H1 (cell line): ENCODE measurements around the gene SUPT20HL1. TPM values are rescaled to one million over a fixed set of nuclear protein-coding genes. Genes with fewer than 3 reads are reported as not detected.

Source experiments
- CTCF ChIA-PET: fragments of 300-600 bp; sonication (Branson Sonifier 250); formaldehyde crosslinking; loops from one replicate; lab custom pipeline; 2021; ENCODE audit not compliant: partially characterized antibody; lab: Charles Lee
- POLR2A ChIA-PET: fragments of 300-600 bp; sonication (Branson Sonifier 250); formaldehyde crosslinking; loops from one replicate; lab custom pipeline; 2021; ENCODE audit warnings: inconsistent platforms; ENCODE audit not compliant: partially characterized antibody; lab: Charles Lee
- DNase-seq, 2 experiments: peaks; one replicate each; pipeline versions ENCODE4 v3.0.0 to v3.0.0-alpha.2; 2010 to 2022; ENCODE audit warnings: low spot score in 2 of 2, low read depth in 1 of 2, mixed read lengths in 1 of 2
- FAIRE-seq: peaks from 2 replicates; lab custom pipeline; 2011; peaks lifted over from hg19 to GRCh38; lab: Jason Lieb, UNC
- H2AFZ ChIP-seq: 2 replicates; pipeline ENCODE4 v1.8.1; 2012; ENCODE audit warnings: low read length, inconsistent platforms
- H2AK5ac ChIP-seq: 2 replicates; pipeline ENCODE4 v1.6.1; 2013; ENCODE audit warnings: low read depth, low read length
- H2BK120ac ChIP-seq: replicated peaks from 2 replicates; pipeline ENCODE3; 2013; ENCODE audit warnings: low read depth, low read length, inconsistent platforms
- H2BK12ac ChIP-seq: 2 replicates; pipeline ENCODE4 v1.6.1; 2013; ENCODE audit warnings: low read depth, low read length
- H2BK15ac ChIP-seq: 2 replicates; pipeline ENCODE4 v1.6.1; 2013; ENCODE audit warnings: low read length
- H2BK20ac ChIP-seq: 2 replicates; pipeline ENCODE4 v1.6.1; 2013; ENCODE audit warnings: low read length
- H2BK5ac ChIP-seq: 2 replicates; pipeline ENCODE4 v1.6.1; 2013; ENCODE audit warnings: low read depth, low read length
- H3K14ac ChIP-seq: 2 replicates; pipeline ENCODE4 v1.6.1; 2013; ENCODE audit warnings: inconsistent platforms; ENCODE audit not compliant: insufficient read length
- H3K18ac ChIP-seq: 2 replicates; pipeline ENCODE4 v1.6.1; 2013; ENCODE audit warnings: low read length; ENCODE audit errors: extremely low read depth
- H3K23ac ChIP-seq: 2 replicates; pipeline ENCODE4 v1.6.1; 2013; ENCODE audit warnings: inconsistent platforms; ENCODE audit not compliant: insufficient read length
- H3K23me2 ChIP-seq: 2 replicates; pipeline ENCODE4 v1.6.1; 2013; ENCODE audit warnings: low read depth, low read length
- H3K27ac ChIP-seq: 2 replicates; pipeline ENCODE4 v1.6.1; 2011; ENCODE audit warnings: low read depth, low read length, inconsistent platforms
- H3K27me3 ChIP-seq, 4 experiments: replicated peaks in 1 of 4; 1 replicate in 1 of 4; 2 replicates in 3 of 4; pipeline versions ENCODE4 v1.6.1 to v1.8.1; 2011 to 2013; ENCODE audit warnings: low read length in 3 of 4, mild to moderate bottlenecking in 3 of 4, inconsistent platforms in 2 of 4, mixed read lengths in 2 of 4, moderate library complexity in 1 of 4; ENCODE audit not compliant: control insufficient read depth in 3 of 4, insufficient read depth in 3 of 4; ENCODE audit errors: extremely low read depth in 1 of 4
- H3K36me3 ChIP-seq, 4 experiments: 2 replicates each; pipeline versions ENCODE4 v1.6.1 to v1.8.1; 2011 to 2013; ENCODE audit warnings: mild to moderate bottlenecking in 4 of 4, low read length in 3 of 4, moderate library complexity in 2 of 4, control low read depth in 1 of 4, inconsistent platforms in 1 of 4; ENCODE audit not compliant: insufficient read depth in 4 of 4, control insufficient read depth in 2 of 4
- H3K4ac ChIP-seq: replicated peaks from 2 replicates; pipeline ENCODE3; 2013; ENCODE audit warnings: low read length, low read depth, mixed read lengths, inconsistent platforms; ENCODE audit not compliant: insufficient read length
- H3K4me1 ChIP-seq, 4 experiments: replicated peaks in 1 of 4; 1 replicate in 1 of 4; 2 replicates in 3 of 4; pipeline versions ENCODE4 v1.6.1 to v1.8.1; 2011 to 2013; ENCODE audit warnings: low read length in 3 of 4, inconsistent platforms in 2 of 4, mixed read lengths in 1 of 4; ENCODE audit not compliant: insufficient read depth in 4 of 4, control insufficient read depth in 3 of 4
- H3K4me2 ChIP-seq, 2 experiments: 2 replicates each; pipeline versions ENCODE4 v1.6.1 to v1.8.1; 2011 to 2013; ENCODE audit warnings: low read depth in 2 of 2, low read length in 2 of 2, control low read depth in 1 of 2, inconsistent platforms in 1 of 2, mild to moderate bottlenecking in 1 of 2; ENCODE audit not compliant: insufficient read depth in 1 of 2
- H3K4me3 ChIP-seq, 4 experiments: fragments of 200-600, 300-600 bp in 1 of 4; sonication (generic), shearing (Covaris generic), sonication (Bioruptor Twin) in 1 of 4; 2 replicates each; pipeline versions ENCODE4 v1.5.1 to v1.8.1; 2011 to 2016; ENCODE audit warnings: low read length in 4 of 4, low read depth in 3 of 4, control low read depth in 2 of 4, inconsistent platforms in 2 of 4, mild to moderate bottlenecking in 2 of 4, mixed read lengths in 1 of 4, moderate library complexity in 1 of 4; ENCODE audit not compliant: insufficient read depth in 2 of 4; ENCODE audit errors: extremely low read depth in 1 of 4
- H3K56ac ChIP-seq: replicated peaks from 2 replicates; pipeline ENCODE3; 2013; ENCODE audit warnings: low read depth, mild to moderate bottlenecking, mixed read lengths, low read length, inconsistent platforms; ENCODE audit not compliant: insufficient read length
- H3K79me1 ChIP-seq: 2 replicates; pipeline ENCODE4 v1.6.1; 2013; ENCODE audit warnings: low read depth, low read length, control low read depth
- H3K79me2 ChIP-seq, 2 experiments: 2 replicates each; pipeline versions ENCODE4 v1.6.1 to v1.8.1; 2012 to 2013; ENCODE audit warnings: low read length in 2 of 2, mild to moderate bottlenecking in 2 of 2, inconsistent platforms in 1 of 2; ENCODE audit not compliant: insufficient read depth in 2 of 2, control insufficient read depth in 1 of 2
- H3K9ac ChIP-seq, 4 experiments: replicated peaks in 1 of 4; 1 replicate in 1 of 4; 2 replicates in 3 of 4; pipeline versions ENCODE4 v1.6.1 to v1.8.1; 2011 to 2013; ENCODE audit warnings: low read depth in 3 of 4, low read length in 3 of 4, control low read depth in 2 of 4, mild to moderate bottlenecking in 2 of 4, moderate library complexity in 2 of 4, inconsistent platforms in 1 of 4; ENCODE audit errors: extremely low read depth in 1 of 4
- H3K9me3 ChIP-seq, 2 experiments: 2 replicates each; pipeline versions ENCODE4 v1.6.1 to v1.8.1; 2012 to 2013; ENCODE audit warnings: mild to moderate bottlenecking in 2 of 2, moderate library complexity in 2 of 2, control low read depth in 1 of 2, inconsistent platforms in 1 of 2, low read depth in 1 of 2, low read length in 1 of 2, mixed read lengths in 1 of 2; ENCODE audit not compliant: insufficient read depth in 2 of 2
- H4K20me1 ChIP-seq, 2 experiments: replicated peaks in 1 of 2; 2 replicates each; pipeline versions ENCODE3 to v1.8.1; 2011 to 2013; ENCODE audit warnings: inconsistent platforms in 2 of 2, low read length in 2 of 2, mild to moderate bottlenecking in 1 of 2; ENCODE audit not compliant: insufficient read depth in 2 of 2, control insufficient read depth in 1 of 2
- H4K5ac ChIP-seq: 2 replicates; pipeline ENCODE4 v1.6.1; 2013; ENCODE audit warnings: low read length, low read depth, mixed read lengths, inconsistent platforms; ENCODE audit not compliant: insufficient read length
- H4K8ac ChIP-seq: 2 replicates; pipeline ENCODE4 v1.8.0; 2013; ENCODE audit warnings: mild to moderate bottlenecking, moderate library complexity, low read length, inconsistent platforms; ENCODE audit not compliant: insufficient read depth; ENCODE audit errors: extremely low read depth
- H4K91ac ChIP-seq: replicated peaks from 2 replicates; pipeline ENCODE3; 2013; ENCODE audit warnings: low read length, mixed read lengths, inconsistent platforms; ENCODE audit not compliant: insufficient read length
- HDAC6 ChIP-seq: IDR thresholded peaks from one replicate; pipeline ENCODE4 v1.7.1; 2012; ENCODE audit warnings: low read depth, mild to moderate bottlenecking, inconsistent platforms, low read length, moderate library complexity
- POLR2A ChIP-seq, 2 experiments: IDR thresholded peaks; 1 replicate in 1 of 2; 2 replicates in 1 of 2; pipeline ENCODE4 v1.6.1; 2011; ENCODE audit warnings: low read depth in 2 of 2, low read length in 2 of 2, mild to moderate bottlenecking in 2 of 2; ENCODE audit errors: control extremely low read depth in 1 of 2
- SAP30 ChIP-seq: fragments of 300-600 bp; sonication (generic); IDR thresholded peaks from 2 replicates; pipeline ENCODE4 v1.7.1; 2012; ENCODE audit warnings: low read length, moderate library complexity, mild to moderate bottlenecking, inconsistent platforms; ENCODE audit not compliant: insufficient read depth, insufficient replicate concordance
- YY1 ChIP-seq: IDR thresholded peaks from 2 replicates; pipeline ENCODE4 v1.6.1; 2011; ENCODE audit warnings: low read depth, mild to moderate bottlenecking, low read length
- WGBS, 2 experiments: shearing (Covaris generic) in 1 of 2; methylation state at CpG; one replicate each; pipeline versions ENCODE4 v1.1.6 to v1.1.7; 2013 to 2015; ENCODE audit warnings: low lambda C conversion rate in 2 of 2, mixed read lengths in 2 of 2, inconsistent platforms in 1 of 2, low coverage in 1 of 2, missing lambda C conversion rate in 1 of 2; ENCODE audit not compliant: insufficient replicate concordance in 2 of 2, insufficient coverage in 1 of 2, insufficient read length in 1 of 2; ENCODE audit errors: extremely low coverage in 1 of 2, missing lambda C conversion rate in 1 of 2; 5-methylcytosine and 5-hydroxymethylcytosine counted together
- polyA plus RNA-seq, 7 experiments: library from polyadenylated mRNA; depleted of rRNA in 3 of 7; stranded (reverse) in 5 of 7; unstranded in 2 of 7; fragments of >200 nt in 5 of 7; fragments of 200-250 nt in 2 of 7; gene quantifications; 1 replicate in 5 of 7; 2 replicates in 1 of 7; 4 replicates in 1 of 7; pipeline versions ENCODE4 v1.2.1 to v1.2.3, GENCODE V29; 2011 to 2013; ENCODE audit warnings: missing spikeins in 2 of 7, mixed read lengths in 2 of 7
- total RNA-seq: library from RNA; stranded (reverse); fragmentation: NEBNext Ultra II Directional; extraction: Animal tissue kit (Norgen Biotek cat#: 25700); gene quantifications from 2 replicates; pipeline ENCODE4 v1.2.1, GENCODE V29; 2021
- TF ChIP-seq, protein P1 (sequence below): IDR thresholded peaks from 2 replicates; pipeline ENCODE4 v1.6.1; 2011; ENCODE audit warnings: low read depth, mild to moderate bottlenecking, low read length; ENCODE audit not compliant: insufficient read depth
- TF ChIP-seq, protein P2 (sequence below), 3 experiments: IDR thresholded peaks; 1 replicate in 2 of 3; 2 replicates in 1 of 3; pipeline versions ENCODE4 v1.5.1 to v1.6.1; 2011; ENCODE audit warnings: low read length in 3 of 3, mild to moderate bottlenecking in 3 of 3, inconsistent platforms in 2 of 3, low read depth in 1 of 3, moderate library complexity in 1 of 3; ENCODE audit not compliant: insufficient read depth in 1 of 3; ENCODE audit errors: control extremely low read depth in 1 of 3
- TF ChIP-seq, protein P3 (sequence below): IDR thresholded peaks from 2 replicates; pipeline ENCODE4 v1.6.1; 2012; ENCODE audit warnings: inconsistent platforms

Gene SUPT20HL1
- total and polyA plus RNA-seq, 2 of the 8 experiments (the other 6 are each of a cell fraction or from before 2014, with no cell fraction given): not detected

DNA sequence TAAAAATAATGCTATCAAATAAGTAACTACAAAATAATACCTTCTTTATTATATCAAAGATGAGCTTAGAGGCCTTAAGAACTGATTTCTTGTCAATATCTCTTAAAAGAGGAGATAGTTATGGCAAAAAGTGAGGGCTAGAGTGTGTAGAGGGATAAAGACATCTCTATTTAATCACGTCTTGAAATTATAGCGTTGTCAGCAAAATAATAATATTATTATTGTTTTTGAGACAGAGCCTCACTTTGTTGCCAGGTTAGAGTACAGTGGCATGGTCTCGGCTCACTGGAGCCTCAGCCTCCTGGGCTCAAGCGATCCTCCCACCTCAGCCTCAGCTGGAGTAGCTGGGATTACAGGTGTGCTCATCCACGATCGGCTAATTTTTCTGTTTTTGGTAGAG, 18.3 kb downstream of the SUPT20HL1 start:
- H2AFZ ChIP-seq: no peak overlapping the region
- H3K4me2 ChIP-seq: no peak overlapping the region; a peak in 1 of 4 replicates
- no peak overlapping the region for H2AK5ac ChIP-seq
- DNase-seq: no peak
- H3K27ac ChIP-seq: no peak overlapping the region
- no peak overlapping the region for H3K4ac ChIP-seq
- H3K4me3 ChIP-seq: no peak overlapping the region
- no peak overlapping the region for H3K9ac ChIP-seq
- H2BK12ac ChIP-seq: no peak overlapping the region
- H4K5ac ChIP-seq: peak overlapping the region; percentile 51
- H2BK20ac ChIP-seq: no peak overlapping the region
- no peak overlapping the region for H4K8ac ChIP-seq
- no peak overlapping the region; the same call in 1 of the 2 replicates for H3K18ac ChIP-seq
- H3K79me1 ChIP-seq: no peaks in the 10 kb centered on the region
- H3K36me3 ChIP-seq: no peaks in the 10 kb centered on the region
- H3K79me2 ChIP-seq: no peaks in the 10 kb centered on the region
- peak overlapping the region; percentile 83 for H2BK120ac ChIP-seq
- no peak for TF ChIP-seq YY1
- TF ChIP-seq, protein P1, sequence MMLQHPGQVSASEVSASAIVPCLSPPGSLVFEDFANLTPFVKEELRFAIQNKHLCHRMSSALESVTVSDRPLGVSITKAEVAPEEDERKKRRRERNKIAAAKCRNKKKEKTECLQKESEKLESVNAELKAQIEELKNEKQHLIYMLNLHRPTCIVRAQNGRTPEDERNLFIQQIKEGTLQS: no peak
- TF ChIP-seq, protein P2, sequence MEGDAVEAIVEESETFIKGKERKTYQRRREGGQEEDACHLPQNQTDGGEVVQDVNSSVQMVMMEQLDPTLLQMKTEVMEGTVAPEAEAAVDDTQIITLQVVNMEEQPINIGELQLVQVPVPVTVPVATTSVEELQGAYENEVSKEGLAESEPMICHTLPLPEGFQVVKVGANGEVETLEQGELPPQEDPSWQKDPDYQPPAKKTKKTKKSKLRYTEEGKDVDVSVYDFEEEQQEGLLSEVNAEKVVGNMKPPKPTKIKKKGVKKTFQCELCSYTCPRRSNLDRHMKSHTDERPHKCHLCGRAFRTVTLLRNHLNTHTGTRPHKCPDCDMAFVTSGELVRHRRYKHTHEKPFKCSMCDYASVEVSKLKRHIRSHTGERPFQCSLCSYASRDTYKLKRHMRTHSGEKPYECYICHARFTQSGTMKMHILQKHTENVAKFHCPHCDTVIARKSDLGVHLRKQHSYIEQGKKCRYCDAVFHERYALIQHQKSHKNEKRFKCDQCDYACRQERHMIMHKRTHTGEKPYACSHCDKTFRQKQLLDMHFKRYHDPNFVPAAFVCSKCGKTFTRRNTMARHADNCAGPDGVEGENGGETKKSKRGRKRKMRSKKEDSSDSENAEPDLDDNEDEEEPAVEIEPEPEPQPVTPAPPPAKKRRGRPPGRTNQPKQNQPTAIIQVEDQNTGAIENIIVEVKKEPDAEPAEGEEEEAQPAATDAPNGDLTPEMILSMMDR (IDR thresholded peaks at IDR 0.05; ENCODE audit: control extremely low read depth in 1 of 3, insufficient read depth in 1 of 3, low read depth in 1 of 3, low read length in 3 of 3): no peak
- TF ChIP-seq SAP30: no peak
- no peak for TF ChIP-seq POLR2A (IDR thresholded peaks at IDR 0.05; ENCODE audit: control extremely low read depth in 1 of 2, low read depth in 2 of 2, low read length in 2 of 2)
- TF ChIP-seq, protein P3, sequence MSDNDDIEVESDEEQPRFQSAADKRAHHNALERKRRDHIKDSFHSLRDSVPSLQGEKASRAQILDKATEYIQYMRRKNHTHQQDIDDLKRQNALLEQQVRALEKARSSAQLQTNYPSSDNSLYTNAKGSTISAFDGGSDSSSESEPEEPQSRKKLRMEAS: no peak
- no peak for TF ChIP-seq HDAC6
- TF ChIP-seq, all 59 proteins: peak for 0
- H3K27me3 ChIP-seq: 0 out of 7 replicates have a peak, but pooled peaks cover 0 to under 1% (median 0%) of the 10 kb centered on the region in 4 experiments
- no peak overlapping the region for H2BK15ac ChIP-seq
- H4K91ac ChIP-seq: peak overlapping the region; percentile 65
- no peak overlapping the region; the same call in 1 of the 2 replicates for H2BK5ac ChIP-seq
- ChIA-PET CTCF (no interaction called here), POLR2A (no interaction called here)
- H4K20me1 ChIP-seq: no peaks in the 10 kb centered on the region
- no peak overlapping the region for H3K56ac ChIP-seq
- no peaks in the 10 kb centered on the region for H3K23me2 ChIP-seq
- no peak overlapping the region for H3K14ac ChIP-seq
- peaks cover 1 to 24% (median 13%) of the 10 kb centered on the region in 4 experiments; a peak in 5 of 7 replicates for H3K4me1 ChIP-seq
- peak; percentile 48 for FAIRE-seq
- H3K9me3 ChIP-seq: no peaks in the 10 kb centered on the region
- H3K23ac ChIP-seq: no peak overlapping the region
- 86% methylated on average over 6 of the region's 6 CpGs; no CpG with 5 or more reads in 1 of the 2 experiments for WGBS, 2 experiments
